Testis (tissue), 2 donors: ENCODE measurements around the gene C18orf32.

Experiments
- POLR2A ChIP-seq: fragments of 450-650 bp; IDR thresholded peaks from one replicate; pipeline ENCODE4 v1.6.1; 2017; ENCODE audit warnings: antibody characterized with exemption, mild to moderate bottlenecking, moderate library complexity
- TF ChIP-seq, protein P1 (sequence below), 3 experiments: fragments of 450-650 bp in 2 of 3; fragments of 200-600 bp in 1 of 3; sonication (generic) in 1 of 3; IDR thresholded peaks; one replicate each; pipeline ENCODE4 v1.5.1; 2016 to 2019; ENCODE audit warnings: antibody characterized with exemption in 3 of 3, mild to moderate bottlenecking in 2 of 3, moderate library complexity in 1 of 3

GRCh38 chr18:49520661-49521145, 33.7 kb upstream of the C18orf32 start:
- TF ChIP-seq, protein P1, sequence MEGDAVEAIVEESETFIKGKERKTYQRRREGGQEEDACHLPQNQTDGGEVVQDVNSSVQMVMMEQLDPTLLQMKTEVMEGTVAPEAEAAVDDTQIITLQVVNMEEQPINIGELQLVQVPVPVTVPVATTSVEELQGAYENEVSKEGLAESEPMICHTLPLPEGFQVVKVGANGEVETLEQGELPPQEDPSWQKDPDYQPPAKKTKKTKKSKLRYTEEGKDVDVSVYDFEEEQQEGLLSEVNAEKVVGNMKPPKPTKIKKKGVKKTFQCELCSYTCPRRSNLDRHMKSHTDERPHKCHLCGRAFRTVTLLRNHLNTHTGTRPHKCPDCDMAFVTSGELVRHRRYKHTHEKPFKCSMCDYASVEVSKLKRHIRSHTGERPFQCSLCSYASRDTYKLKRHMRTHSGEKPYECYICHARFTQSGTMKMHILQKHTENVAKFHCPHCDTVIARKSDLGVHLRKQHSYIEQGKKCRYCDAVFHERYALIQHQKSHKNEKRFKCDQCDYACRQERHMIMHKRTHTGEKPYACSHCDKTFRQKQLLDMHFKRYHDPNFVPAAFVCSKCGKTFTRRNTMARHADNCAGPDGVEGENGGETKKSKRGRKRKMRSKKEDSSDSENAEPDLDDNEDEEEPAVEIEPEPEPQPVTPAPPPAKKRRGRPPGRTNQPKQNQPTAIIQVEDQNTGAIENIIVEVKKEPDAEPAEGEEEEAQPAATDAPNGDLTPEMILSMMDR (IDR thresholded peaks at IDR 0.05): no peak
- no peak for TF ChIP-seq POLR2A
